Nephron (organoid): Measurements from ENCODE around the gene AP3B1.
"Not testable (repeated sequence)": the region's sequence is repeated elsewhere in the genome, so short reads cannot be mapped to it uniquely, and the experiment has no call there.

Experiments
- H3K27ac Mint-ChIP-seq, 3 experiments: 2 replicates each; pipeline ENCODE4 v1.8.0; 2020; ENCODE audit warnings: mixed read lengths in 3 of 3, mild to moderate bottlenecking in 2 of 3, moderate library complexity in 1 of 3
- H3K27me3 Mint-ChIP-seq: 2 replicates; pipeline ENCODE4 v1.8.0; 2021; ENCODE audit warnings: low read depth, mild to moderate bottlenecking, moderate library complexity, mixed read lengths
- H3K36me3 Mint-ChIP-seq: 2 replicates; pipeline ENCODE4 v1.8.0; 2020; ENCODE audit warnings: low read depth, mixed read lengths
- H3K4me1 Mint-ChIP-seq: 2 replicates; pipeline ENCODE4 v1.8.0; 2020; ENCODE audit warnings: mixed read lengths
- H3K4me3 Mint-ChIP-seq, 3 experiments: 2 replicates each; pipeline ENCODE4 v1.8.0; 2020; ENCODE audit warnings: mild to moderate bottlenecking in 3 of 3, mixed read lengths in 3 of 3, moderate library complexity in 2 of 3
- H3K9me3 Mint-ChIP-seq: 2 replicates; pipeline ENCODE4 v1.8.0; 2020; ENCODE audit warnings: mixed read lengths
- TF ChIP-seq, protein P1 (sequence below), 3 experiments: fragments of 200-600 bp; sonication (generic); IDR thresholded peaks; one replicate each; pipeline ENCODE4 v1.5.0; 2021; ENCODE audit warnings: antibody characterized with exemption in 3 of 3; ENCODE audit not compliant: unreplicated experiment in 3 of 3

The AP3B1 gene

DNA sequence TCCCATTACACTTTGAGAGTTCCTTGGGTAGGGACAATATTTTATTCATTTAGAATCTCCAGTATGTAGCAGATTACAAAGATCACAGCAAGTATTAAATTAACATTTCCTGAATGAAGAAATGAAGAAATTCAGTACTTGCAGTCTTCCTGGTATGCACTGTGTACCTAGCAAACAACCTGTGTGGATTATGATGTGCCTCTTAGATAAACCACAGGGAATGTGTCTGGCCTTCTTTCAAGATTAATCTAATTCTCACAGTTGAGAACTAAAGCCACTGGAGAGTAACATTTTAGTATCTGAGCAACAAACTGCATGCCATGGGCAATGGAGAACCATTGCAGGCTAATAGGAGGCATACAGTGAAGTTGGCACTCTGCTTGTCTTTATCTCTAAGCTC lies 199.4 kb downstream of the AP3B1 start:
- Mint-ChIP-seq H3K4me3 (no peak overlapping the region), H3K36me3 (peaks cover 71% of the 10 kb centered on the region), H3K4me1 (no peaks in the 10 kb centered on the region), H3K27ac (no peak overlapping the region), H3K9me3 (peaks cover 9% of the 10 kb centered on the region), H3K27me3 (no peaks in the 10 kb centered on the region)
- TF ChIP-seq, protein P1, sequence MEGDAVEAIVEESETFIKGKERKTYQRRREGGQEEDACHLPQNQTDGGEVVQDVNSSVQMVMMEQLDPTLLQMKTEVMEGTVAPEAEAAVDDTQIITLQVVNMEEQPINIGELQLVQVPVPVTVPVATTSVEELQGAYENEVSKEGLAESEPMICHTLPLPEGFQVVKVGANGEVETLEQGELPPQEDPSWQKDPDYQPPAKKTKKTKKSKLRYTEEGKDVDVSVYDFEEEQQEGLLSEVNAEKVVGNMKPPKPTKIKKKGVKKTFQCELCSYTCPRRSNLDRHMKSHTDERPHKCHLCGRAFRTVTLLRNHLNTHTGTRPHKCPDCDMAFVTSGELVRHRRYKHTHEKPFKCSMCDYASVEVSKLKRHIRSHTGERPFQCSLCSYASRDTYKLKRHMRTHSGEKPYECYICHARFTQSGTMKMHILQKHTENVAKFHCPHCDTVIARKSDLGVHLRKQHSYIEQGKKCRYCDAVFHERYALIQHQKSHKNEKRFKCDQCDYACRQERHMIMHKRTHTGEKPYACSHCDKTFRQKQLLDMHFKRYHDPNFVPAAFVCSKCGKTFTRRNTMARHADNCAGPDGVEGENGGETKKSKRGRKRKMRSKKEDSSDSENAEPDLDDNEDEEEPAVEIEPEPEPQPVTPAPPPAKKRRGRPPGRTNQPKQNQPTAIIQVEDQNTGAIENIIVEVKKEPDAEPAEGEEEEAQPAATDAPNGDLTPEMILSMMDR (IDR thresholded peaks at IDR 0.05; ENCODE audit: unreplicated experiment in 3 of 3) = no peak

DNA sequence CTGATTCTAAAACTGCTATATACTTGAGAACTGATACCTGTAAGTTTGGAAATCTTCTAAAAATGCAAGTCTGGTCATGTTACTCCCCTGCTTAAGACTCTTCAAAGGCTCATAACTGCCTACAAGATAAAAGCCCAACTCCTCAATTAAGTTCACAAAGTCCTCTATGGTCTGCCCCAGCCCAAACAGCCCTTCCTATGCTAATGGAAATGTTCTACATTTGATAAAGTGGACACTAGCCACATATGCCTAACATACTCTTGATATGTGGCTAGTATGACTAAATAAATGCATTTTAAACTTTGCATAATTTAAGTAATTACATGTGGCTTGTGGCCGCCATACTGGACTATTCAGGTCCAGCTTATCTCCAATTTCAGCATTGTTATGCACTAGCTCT lies 204.5 kb downstream of the AP3B1 start:
- Mint-ChIP-seq H3K27ac (no peak overlapping the region), H3K4me1 (no peaks in the 10 kb centered on the region), H3K27me3 (no peaks in the 10 kb centered on the region), H3K36me3 (peaks cover 61% of the 10 kb centered on the region), H3K4me3 (no peak overlapping the region), H3K9me3 (no peaks in the 10 kb centered on the region)
- TF ChIP-seq, protein P1 (IDR thresholded peaks at IDR 0.05; ENCODE audit: unreplicated experiment in 3 of 3) = no peak

DNA sequence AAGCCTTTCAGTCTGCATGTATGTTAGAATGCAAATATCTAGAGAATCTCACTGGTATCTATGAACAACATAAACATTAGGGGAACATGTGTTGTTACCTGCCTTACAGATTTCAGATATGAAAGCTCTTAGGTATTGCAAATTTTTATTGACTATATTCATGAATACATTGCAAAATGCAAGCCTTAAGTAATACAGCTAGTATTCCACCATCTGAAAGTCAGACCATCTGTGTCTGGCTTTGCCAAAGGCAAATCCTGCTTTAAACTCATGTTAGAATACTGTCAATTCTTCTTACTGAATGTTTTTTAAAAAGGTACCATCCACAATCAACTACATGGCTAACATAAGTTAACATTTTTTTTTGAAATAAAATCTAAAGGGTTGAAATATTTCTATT lies 215.6 kb downstream of the AP3B1 start:
- Mint-ChIP-seq H3K27ac (no peak overlapping the region), H3K9me3 (no peaks in the 10 kb centered on the region), H3K4me3 (no peak overlapping the region), H3K36me3 (peaks cover 30% of the 10 kb centered on the region), H3K4me1 (no peaks in the 10 kb centered on the region), H3K27me3 (no peaks in the 10 kb centered on the region)
- TF ChIP-seq, protein P1 (IDR thresholded peaks at IDR 0.05; ENCODE audit: unreplicated experiment in 3 of 3) = no peak

DNA sequence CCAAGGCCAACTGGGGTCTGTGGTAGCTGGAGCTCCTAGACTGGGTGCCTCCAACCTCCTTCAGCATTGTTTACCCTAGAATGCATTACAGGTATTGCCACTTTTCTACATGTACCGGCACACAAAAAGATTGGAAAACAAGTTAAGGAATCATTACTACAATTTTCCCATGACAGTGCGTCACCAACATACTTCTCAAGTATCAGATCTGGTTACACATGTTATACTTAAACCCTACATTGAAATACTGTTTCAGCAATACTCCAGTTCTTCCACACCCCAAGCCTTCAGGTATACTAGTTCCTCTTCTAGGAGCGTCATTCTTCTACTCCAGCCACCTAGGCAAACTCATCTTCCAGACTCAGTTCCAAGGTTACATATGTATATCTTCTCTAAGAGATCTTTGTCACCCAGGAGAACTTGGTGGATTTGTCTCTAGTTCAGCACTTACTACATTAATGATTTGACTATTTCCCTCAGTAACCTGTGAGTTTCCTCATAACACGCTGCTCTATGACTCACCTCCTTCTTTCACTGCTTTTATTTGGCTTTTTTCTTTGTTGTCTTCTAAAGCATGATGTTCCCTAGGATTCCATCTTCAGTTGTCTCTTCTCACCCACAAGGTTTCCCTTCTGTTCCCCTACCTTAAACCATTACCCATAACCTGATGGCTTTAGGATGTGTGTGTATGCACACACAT lies 217.0 kb downstream of the AP3B1 start:
- no peaks in the 10 kb centered on the region for H3K27me3 Mint-ChIP-seq
- no peaks in the 10 kb centered on the region for H3K4me1 Mint-ChIP-seq
- TF ChIP-seq, protein P1 (IDR thresholded peaks at IDR 0.05; ENCODE audit: unreplicated experiment in 3 of 3) = no peak
- peaks cover 30% of the 10 kb centered on the region for H3K36me3 Mint-ChIP-seq
- no peaks in the 10 kb centered on the region for H3K9me3 Mint-ChIP-seq
- no peak overlapping the region for H3K4me3 Mint-ChIP-seq
- no peak overlapping the region for H3K27ac Mint-ChIP-seq

DNA sequence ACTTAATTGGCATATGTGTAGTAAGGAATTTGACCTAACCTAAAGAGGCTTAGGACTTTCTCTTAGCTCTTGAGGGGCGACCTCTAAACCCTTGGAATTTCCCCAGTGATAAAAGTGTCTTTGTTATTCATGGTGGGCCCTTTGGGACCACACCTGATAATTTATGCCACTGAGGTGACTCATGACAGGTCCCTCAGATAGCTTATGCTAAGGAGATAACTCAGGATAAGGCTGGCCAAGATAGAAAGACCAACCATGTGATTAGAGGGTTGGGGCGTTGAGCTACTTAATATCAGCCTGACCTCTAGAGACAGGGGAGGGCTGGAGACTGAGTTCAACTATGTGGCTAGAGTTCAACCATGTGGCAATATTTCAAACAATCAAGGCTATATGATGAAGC lies 218.1 kb downstream of the AP3B1 start:
- Mint-ChIP-seq H3K27ac (no peak overlapping the region), H3K4me1 (no peaks in the 10 kb centered on the region), H3K27me3 (no peaks in the 10 kb centered on the region), H3K4me3 (no peak overlapping the region), H3K36me3 (peaks cover 28% of the 10 kb centered on the region), H3K9me3 (peaks cover 2% of the 10 kb centered on the region)
- TF ChIP-seq, protein P1 (IDR thresholded peaks at IDR 0.05; ENCODE audit: unreplicated experiment in 3 of 3) = no peak

DNA sequence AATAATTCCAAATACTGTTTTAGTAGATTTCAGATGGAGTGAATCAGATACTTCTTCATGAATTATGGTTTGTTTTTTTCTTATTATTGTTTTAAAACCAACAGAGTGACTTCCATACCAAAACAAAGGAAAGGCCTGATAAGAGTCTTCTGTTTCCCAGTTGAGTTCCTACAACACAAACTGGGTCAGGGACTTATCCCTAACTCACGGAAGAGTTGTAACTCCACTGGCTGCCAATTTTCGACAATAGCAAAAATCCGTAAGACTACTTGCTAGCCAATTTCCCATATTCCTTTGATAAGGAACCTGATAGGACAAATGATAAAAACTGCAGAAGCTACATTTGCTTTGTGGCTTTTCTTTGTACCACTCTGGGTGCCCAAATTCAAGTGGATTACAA lies 219.2 kb downstream of the AP3B1 start:
- Mint-ChIP-seq H3K27ac (no peak overlapping the region), H3K4me1 (no peaks in the 10 kb centered on the region), H3K36me3 (peaks cover 32% of the 10 kb centered on the region), H3K4me3 (no peak overlapping the region), H3K27me3 (no peaks in the 10 kb centered on the region), H3K9me3 (peaks cover 8% of the 10 kb centered on the region)
- TF ChIP-seq, protein P1 (IDR thresholded peaks at IDR 0.05; ENCODE audit: unreplicated experiment in 3 of 3) = no peak

DNA sequence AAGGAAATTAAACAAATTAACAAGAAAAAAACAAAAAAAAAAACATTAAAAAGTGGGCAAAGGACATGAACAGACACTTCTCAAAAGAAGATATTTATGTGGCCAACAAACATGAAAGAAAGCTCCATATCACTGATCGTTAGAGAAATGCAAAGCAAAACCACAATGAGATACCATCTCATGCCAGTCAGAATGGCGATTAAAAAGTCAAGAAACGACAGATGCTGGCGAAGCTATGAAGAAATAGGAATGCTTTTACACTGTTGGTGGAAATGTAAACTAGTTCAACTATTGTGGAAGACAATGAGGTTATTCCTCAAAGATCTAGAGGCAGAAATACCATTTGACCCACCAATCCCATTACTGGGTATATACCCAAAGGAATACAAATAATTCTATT lies 223.8 kb downstream of the AP3B1 start:
- H3K27ac Mint-ChIP-seq, H3K4me3 Mint-ChIP-seq, H3K27me3 Mint-ChIP-seq, H3K4me1 Mint-ChIP-seq: not testable (repeated sequence)
- H3K9me3 Mint-ChIP-seq = peaks cover 43% of the 10 kb centered on the region
- H3K36me3 Mint-ChIP-seq = peaks cover 63% of the 10 kb centered on the region

DNA sequence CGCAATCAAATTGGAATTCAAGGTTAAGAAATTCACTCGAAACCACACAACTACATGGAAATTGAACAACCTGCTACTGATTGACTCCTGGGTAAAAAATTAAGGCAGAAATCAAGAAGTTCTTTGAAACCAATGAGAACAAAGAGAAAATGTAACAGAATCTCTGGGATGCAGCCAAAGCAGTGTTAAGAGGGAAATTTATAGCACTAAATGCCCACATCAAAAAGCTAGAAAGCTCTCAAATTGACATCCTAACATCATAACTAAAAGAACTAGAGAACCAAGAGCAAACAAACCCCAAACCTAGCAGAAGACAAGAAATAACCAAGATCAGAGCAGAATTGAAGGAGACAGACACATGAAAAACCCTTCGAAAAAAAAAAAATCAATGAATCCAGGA lies 226.9 kb downstream of the AP3B1 start:
- H3K4me1 Mint-ChIP-seq, H3K27ac Mint-ChIP-seq, H3K4me3 Mint-ChIP-seq, H3K27me3 Mint-ChIP-seq: not testable (repeated sequence)
- Mint-ChIP-seq H3K36me3 (peaks cover 61% of the 10 kb centered on the region), H3K9me3 (peaks cover 43% of the 10 kb centered on the region)

DNA sequence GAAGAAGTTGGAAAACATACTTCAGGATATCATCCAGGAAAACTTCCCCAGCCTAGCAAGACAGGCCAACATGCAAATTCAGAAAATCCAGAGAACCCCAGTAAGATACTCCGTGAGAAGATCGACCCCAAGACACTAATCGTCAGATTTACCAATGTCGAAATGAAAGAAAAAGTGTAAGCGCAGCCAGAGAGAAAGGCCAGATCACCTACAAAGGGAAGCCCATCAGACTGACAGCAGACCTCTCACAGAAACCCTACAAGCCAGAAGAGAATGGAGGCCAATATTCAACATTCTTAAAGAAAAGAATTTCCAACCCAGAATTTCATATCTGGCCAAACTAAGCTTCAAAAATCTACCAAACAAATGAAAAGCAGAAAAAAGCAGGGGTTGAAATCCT lies 227.8 kb downstream of the AP3B1 start:
- not testable (repeated sequence) for H3K4me3 Mint-ChIP-seq, H3K27ac Mint-ChIP-seq, H3K27me3 Mint-ChIP-seq, H3K4me1 Mint-ChIP-seq
- peaks cover 42% of the 10 kb centered on the region for H3K9me3 Mint-ChIP-seq
- H3K36me3 Mint-ChIP-seq = peaks cover 57% of the 10 kb centered on the region
